Activated B cell treated with CpG ODN at 0.5 μM for 24 hours (primary cell): Measurements from ENCODE around the gene HIVEP3. TPM values are rescaled to one million over a fixed set of nuclear protein-coding genes. Genes with fewer than 3 reads are reported as not detected.

Experiments used
- ATAC-seq: fragments of 200-7000 bp; cut with Tn5 transposase; one replicate; pipeline ENCODE4 v1.10.0; 2021; ENCODE audit warnings: low read depth, mild to moderate bottlenecking, moderate library complexity
- CTCF ChIA-PET: fragments of 350-600 bp; sonication (Branson Sonifier 250); formaldehyde crosslinking; loops from one replicate; lab custom pipeline; 2021; ENCODE audit warnings: antibody characterized with exemption; lab: Charles Lee
- POLR2A ChIA-PET: fragments of 350-600 bp; sonication (Branson Sonifier 250); formaldehyde crosslinking; loops from one replicate; lab custom pipeline; 2021; ENCODE audit warnings: antibody characterized with exemption; lab: Charles Lee
- DNase-seq: peaks from one replicate; pipeline ENCODE4 v3.0.0; 2022
- H3K27ac Mint-ChIP-seq: one replicate; pipeline ENCODE4 v1.8.0; 2020; ENCODE audit warnings: mixed read lengths
- H3K27me3 Mint-ChIP-seq: one replicate; pipeline ENCODE4 v1.8.0; 2021; ENCODE audit warnings: mixed read lengths
- H3K36me3 Mint-ChIP-seq: one replicate; pipeline ENCODE4 v1.8.0; 2021; ENCODE audit warnings: low read depth, mixed read lengths
- H3K4me1 Mint-ChIP-seq: one replicate; pipeline ENCODE4 v1.8.0; 2021; ENCODE audit warnings: mixed read lengths
- H3K4me3 Mint-ChIP-seq: one replicate; pipeline ENCODE4 v1.8.0; 2020; ENCODE audit warnings: mild to moderate bottlenecking, mixed read lengths
- H3K9me3 Mint-ChIP-seq: one replicate; pipeline ENCODE4 v1.8.0; 2020; ENCODE audit warnings: mixed read lengths
- CTCF ChIP-seq: fragments of 200-600 bp; IDR thresholded peaks from one replicate; pipeline ENCODE4 v1.8.0; 2022; ENCODE audit warnings: antibody characterized with exemption, mild to moderate bottlenecking
- intact Hi-C: fragments of 100-400 bp; cut with micrococcal nuclease; formaldehyde crosslinking; loops from one replicate; pipeline ENCODE4 v1.15.1; 2024
- total RNA-seq: library from RNA; stranded (reverse); gene quantifications from 2 replicates; pipeline ENCODE4 v1.2.3, GENCODE V29; 2022

HIVEP3 gene
- total RNA-seq, 1 donor from 2014 or later, result 14.4 TPM

- no peaks in the 10 kb centered on the region for H3K36me3 Mint-ChIP-seq
- TF ChIP-seq CTCF, result no peak
- peaks cover 28% of the 10 kb centered on the region for H3K4me1 Mint-ChIP-seq
- no peak for DNase-seq
- ATAC-seq, result peak; percentile 42
- H3K27me3 Mint-ChIP-seq, result peaks cover 54% of the 10 kb centered on the region
- H3K9me3 Mint-ChIP-seq, result no peaks in the 10 kb centered on the region
- H3K4me3 Mint-ChIP-seq, result peak overlapping the region; percentile 52
- intact Hi-C loops, result no loop called here
- POLR2A ChIA-PET, result no interaction called here
- H3K27ac Mint-ChIP-seq, result no peak overlapping the region
- CTCF ChIA-PET, result no interaction called here
Observed at GRCh38 chr1:41917835-41918449, 780 bp downstream of the HIVEP3 start.

GRCh38 chr1:41917076-41917475 lies 1.6 kb downstream of the HIVEP3 start:
- DNase-seq (no peak), ATAC-seq (no peak)
- Mint-ChIP-seq H3K36me3 (no peaks in the 10 kb centered on the region), H3K27me3 (peaks cover 57% of the 10 kb centered on the region), H3K27ac (no peak overlapping the region), H3K9me3 (no peaks in the 10 kb centered on the region), H3K4me1 (peaks cover 28% of the 10 kb centered on the region), H3K4me3 (peak overlapping the region; percentile 15)
- CTCF ChIA-PET, result no interaction called here
- no peak for TF ChIP-seq CTCF
- intact Hi-C loops, result no loop called here
- POLR2A ChIA-PET, result no interaction called here

GRCh38 chr1:41915786-41916571 lies 2.7 kb downstream of the HIVEP3 start:
- H3K27ac Mint-ChIP-seq, result no peak overlapping the region
- peaks cover 57% of the 10 kb centered on the region for H3K27me3 Mint-ChIP-seq
- no peak for DNase-seq
- intact Hi-C loops, result no loop called here
- no peaks in the 10 kb centered on the region for H3K36me3 Mint-ChIP-seq
- H3K9me3 Mint-ChIP-seq, result peaks cover under 1% of the 10 kb centered on the region
- TF ChIP-seq CTCF, result no peak
- ATAC-seq, result no peak
- CTCF ChIA-PET, result no interaction called here
- peaks cover 28% of the 10 kb centered on the region for H3K4me1 Mint-ChIP-seq
- no peak overlapping the region for H3K4me3 Mint-ChIP-seq
- POLR2A ChIA-PET, result no interaction called here

GRCh38 chr1:41914516-41914915 lies 4.2 kb downstream of the HIVEP3 start:
- ChIA-PET CTCF (interaction anchor here (0.8 kb wide), 1 partner anchor 398 kb away, joined by 3 read pairs; no protein-coding TSS in a partner anchor), POLR2A (no interaction called here)
- no peaks in the 10 kb centered on the region for H3K36me3 Mint-ChIP-seq
- H3K4me3 Mint-ChIP-seq, result no peak overlapping the region
- no peak for TF ChIP-seq CTCF
- H3K27me3 Mint-ChIP-seq, result peaks cover 49% of the 10 kb centered on the region
- intact Hi-C loops, result no loop called here
- H3K27ac Mint-ChIP-seq, result no peak overlapping the region
- H3K9me3 Mint-ChIP-seq, result peaks cover 3% of the 10 kb centered on the region
- ATAC-seq, result no peak
- DNase-seq, result no peak
- peaks cover 20% of the 10 kb centered on the region for H3K4me1 Mint-ChIP-seq

- ATAC-seq (no peak), DNase-seq (no peak)
- CTCF ChIA-PET, result no interaction called here
- intact Hi-C loops, result no loop called here
- POLR2A ChIA-PET, result no interaction called here
- Mint-ChIP-seq H3K4me3 (no peak overlapping the region), H3K9me3 (peaks cover 9% of the 10 kb centered on the region), H3K36me3 (no peaks in the 10 kb centered on the region), H3K27me3 (peaks cover 40% of the 10 kb centered on the region), H3K27ac (no peak overlapping the region), H3K4me1 (peaks cover 10% of the 10 kb centered on the region)
- TF ChIP-seq CTCF, result no peak
Observed at GRCh38 chr1:41913014-41913413, 5.7 kb downstream of the HIVEP3 start.
